Heart left ventricle (tissue), 16 donors: ENCODE measurements around the gene STON2. TPM values are rescaled to one million over a fixed set of nuclear protein-coding genes. Genes with fewer than 3 reads are reported as not detected.

Experiments
- ATAC-seq, 4 donors: fragments of 200-7000 bp; cut with Tn5 transposase; one replicate each; pipeline ENCODE4 v1.9.1; 2020 to 2022; ENCODE audit warnings: moderate library complexity in 4 of 4, mild to moderate bottlenecking in 3 of 4, moderate number of reproducible peaks in 1 of 4
- DNase-seq, 5 donors: peaks; one replicate each; pipeline ENCODE4 v3.0.0-alpha.2; 2020
- H3K27ac ChIP-seq, 12 donors: fragments of 200-600 bp; sonication (generic) in 4 of 12; one replicate each; pipeline versions ENCODE4 v1.5.0 to v1.8.0; 2016 to 2022; ENCODE audit warnings: mild to moderate bottlenecking in 2 of 12
- H3K27me3 ChIP-seq, 9 donors: fragments of 200-600 bp; sonication (generic) in 2 of 9; one replicate each; pipeline versions ENCODE4 v1.5.1 to v1.8.0; 2016 to 2022; ENCODE audit warnings: mild to moderate bottlenecking in 3 of 9
- H3K36me3 ChIP-seq, 9 donors: fragments of 200-600 bp; sonication (generic) in 2 of 9; one replicate each; pipeline versions ENCODE4 v1.5.0 to v1.8.0; 2018 to 2022; ENCODE audit warnings: mild to moderate bottlenecking in 2 of 9
- H3K4me1 ChIP-seq, 12 donors: fragments of 200-600 bp; sonication (generic) in 4 of 12; one replicate each; pipeline versions ENCODE4 v1.5.0 to v1.8.0; 2016 to 2022; ENCODE audit warnings: mild to moderate bottlenecking in 3 of 12
- H3K4me3 ChIP-seq, 12 donors: fragments of 200-600 bp; sonication (generic) in 4 of 12; one replicate each; pipeline versions ENCODE4 v1.5.0 to v1.8.0; 2017 to 2022; ENCODE audit warnings: mild to moderate bottlenecking in 9 of 12, moderate library complexity in 4 of 12
- H3K9me3 ChIP-seq, 12 donors: fragments of 200-600 bp; sonication (generic) in 4 of 12; one replicate each; pipeline versions ENCODE4 v1.5.0 to v1.8.0; 2016 to 2022; ENCODE audit warnings: mild to moderate bottlenecking in 1 of 12
- CTCF ChIP-seq, 12 donors: fragments of 200-600 bp; sonication (generic) in 4 of 12; IDR thresholded peaks; one replicate each; pipeline versions ENCODE4 v1.5.0 to v1.8.0; 2018 to 2022; ENCODE audit warnings: antibody characterized with exemption in 12 of 12, mild to moderate bottlenecking in 5 of 12
- POLR2A ChIP-seq, 2 donors: fragments of 450-650 bp; IDR thresholded peaks; one replicate each; pipeline ENCODE4 v1.6.1; 2017; ENCODE audit warnings: antibody characterized with exemption in 2 of 2, mild to moderate bottlenecking in 2 of 2, moderate library complexity in 2 of 2
- WGBS, 4 donors: extraction: QIAGEN DNeasy Blood & Tissue Kit in 2 of 4; methylation state at CpG; one replicate each; pipeline versions ENCODE4 v1.1.5 to v1.1.7; 2013 to 2018; 5-methylcytosine and 5-hydroxymethylcytosine counted together
- intact Hi-C, 10 donors: fragments of 100-400 bp; cut with DNase I; formaldehyde crosslinking; loops; one replicate each; pipeline versions ENCODE4 v1.11.1 to v1.14.2; 2022
- polyA plus RNA-seq, 2 donors: library from polyadenylated mRNA; stranded (reverse); fragments of 200-250 nt; gene quantifications; one replicate each; pipeline ENCODE4 v1.2.3, GENCODE V29; 2013
- total RNA-seq, 9 donors: library from RNA; depleted of rRNA in 2 of 9; stranded (reverse); fragments of >200 nt in 2 of 9; fragmentation: NEBNext Ultra II Directional in 3 of 9; extraction: Animal tissue kit (Norgen Biotek cat#: 25700) in 3 of 9; gene quantifications; one replicate each; pipeline versions ENCODE4 v1.1.0 to v1.2.4, GENCODE V29; 2016 to 2023
- donor health status: ischemic (EF 13 %, LVEDD 7.1; RV severe dilation, severe dysfunction).
- donor health status: healthy with polysubstance abuse.
- donor health status: DM: no; HTN: yes; CAD: no.
- donor health status: DM: no; HTN: no; CAD: no.
- donor health status: ischemic (EF 25% LVEDD 6.9; RV normal size, moderate dysfunction).
- donor health status: ischemic (EF 25% LVEDD 5.7; RV mildly dilated, moderate dysfunction).
- donor health status: healthy.
- donor health status: DM: yes; HTN: yes; CAD: no.
- donor health status: ischemic (EF 35%, LVEDD 5.7; RV mildly dilated, moderate dysfunction).
- donor health status: nonischemic (EF 11% LVEDD 7.7; RV severe dilation, severe dysfunction).
- donor health status: DM: yes; HTN: yes; CAD: no.
- donor health status: PGD.
- donor health status: ischemic (EF 29% LVEDD 5.4; RV normal size, mild dysfunction).
- donor health status: nonischemic (EF 23%, LVEDD 6.1; RV moderate dilation, normal function).

STON2 gene
- total and polyA plus RNA-seq, 11 donors, result 0.28 to 27.5 (median 7.0) TPM

- Histone ChIP-seq H3K27me3 (no peaks in the 10 kb centered on the region), H3K27ac (no peak overlapping the region), H3K4me1 (no peaks in the 10 kb centered on the region), H3K4me3 (no peak overlapping the region), H3K9me3 (peaks cover 0 to 24% (median 9%) of the 10 kb centered on the region in 12 donors), H3K36me3 (no peaks in the 10 kb centered on the region)
- ATAC-seq (no peak), DNase-seq (no peak)
- no peak for TF ChIP-seq POLR2A (IDR thresholded peaks at IDR 0.05)
- no peak for TF ChIP-seq CTCF (IDR thresholded peaks at IDR 0.05)
- intact Hi-C loops, result no loop called here
- 64 to 86% (median 79%) methylated on average over 5 of the region's 5 CpGs for WGBS, 4 donors
Measured at GRCh38 chr14:81353691-81354323, 46.3 kb downstream of the STON2 start.

- H3K9me3 ChIP-seq, result peaks cover 0 to 24% (median 9%) of the 10 kb centered on the region in 12 donors
- H3K27me3 ChIP-seq, result no peaks in the 10 kb centered on the region
- no peak for DNase-seq
- H3K4me1 ChIP-seq, result peaks cover 0 to 4% (median 0%) of the 10 kb centered on the region in 12 donors
- no peak for ATAC-seq
- H3K36me3 ChIP-seq, result no peaks in the 10 kb centered on the region
- no peak overlapping the region for H3K27ac ChIP-seq
- no peak overlapping the region for H3K4me3 ChIP-seq
- 45 to 64% (median 50%) methylated on average over 2 of the region's 2 CpGs for WGBS, 4 donors
- no peak for TF ChIP-seq CTCF (IDR thresholded peaks at IDR 0.05)
- TF ChIP-seq POLR2A (IDR thresholded peaks at IDR 0.05), result no peak
- intact Hi-C loops, result no loop called here
Measured at GRCh38 chr14:81352413-81352812, 47.7 kb downstream of the STON2 start.

GRCh38 chr14:81351205-81351604 is 48.9 kb downstream of the STON2 start:
- Histone ChIP-seq H3K27ac (no peak overlapping the region), H3K36me3 (no peaks in the 10 kb centered on the region), H3K4me3 (no peak overlapping the region), H3K9me3 (peaks cover 0 to 24% (median 9%) of the 10 kb centered on the region in 12 donors), H3K27me3 (no peaks in the 10 kb centered on the region), H3K4me1 (peaks cover 0 to 4% (median 0%) of the 10 kb centered on the region in 12 donors)
- ATAC-seq (no peak), DNase-seq (no peak)
- TF ChIP-seq POLR2A (IDR thresholded peaks at IDR 0.05), result no peak
- no peak for TF ChIP-seq CTCF (IDR thresholded peaks at IDR 0.05)
- intact Hi-C loops, result no loop called here

- intact Hi-C loops, result no loop called here
- Histone ChIP-seq H3K9me3 (peaks cover 0 to 23% (median 9%) of the 10 kb centered on the region in 12 donors), H3K27me3 (no peaks in the 10 kb centered on the region), H3K36me3 (no peaks in the 10 kb centered on the region), H3K4me1 (peaks cover 0 to 4% (median 0%) of the 10 kb centered on the region in 12 donors), H3K27ac (peak overlapping the region in 1 of 12 donors; percentile 11), H3K4me3 (no peak overlapping the region)
- DNase-seq (no peak), ATAC-seq (no peak)
- TF ChIP-seq POLR2A (IDR thresholded peaks at IDR 0.05), result no peak
- TF ChIP-seq CTCF (IDR thresholded peaks at IDR 0.05), result no peak
- 78 to 83% (median 81%) methylated on average over 5 of the region's 5 CpGs for WGBS, 4 donors
Measured at GRCh38 chr14:81350344-81351130, 49.6 kb downstream of the STON2 start.
